Uterus (tissue), 2 donors: ENCODE measurements around the gene QSOX1.

Source experiments
- POLR2A ChIP-seq, 2 donors: fragments of 450-650 bp; IDR thresholded peaks; one replicate each; pipeline ENCODE4 v1.6.1; 2016; ENCODE audit warnings: antibody characterized with exemption in 2 of 2, mild to moderate bottlenecking in 1 of 2, moderate library complexity in 1 of 2
- TF ChIP-seq, protein P1 (sequence below), 4 experiments: fragments of 200-600 bp in 2 of 4; fragments of 450-650 bp in 2 of 4; sonication (generic) in 2 of 4; IDR thresholded peaks; one replicate each; pipeline ENCODE4 v1.5.1; 2016 to 2019; ENCODE audit warnings: antibody characterized with exemption in 4 of 4, mild to moderate bottlenecking in 2 of 4, moderate library complexity in 1 of 4

DNA sequence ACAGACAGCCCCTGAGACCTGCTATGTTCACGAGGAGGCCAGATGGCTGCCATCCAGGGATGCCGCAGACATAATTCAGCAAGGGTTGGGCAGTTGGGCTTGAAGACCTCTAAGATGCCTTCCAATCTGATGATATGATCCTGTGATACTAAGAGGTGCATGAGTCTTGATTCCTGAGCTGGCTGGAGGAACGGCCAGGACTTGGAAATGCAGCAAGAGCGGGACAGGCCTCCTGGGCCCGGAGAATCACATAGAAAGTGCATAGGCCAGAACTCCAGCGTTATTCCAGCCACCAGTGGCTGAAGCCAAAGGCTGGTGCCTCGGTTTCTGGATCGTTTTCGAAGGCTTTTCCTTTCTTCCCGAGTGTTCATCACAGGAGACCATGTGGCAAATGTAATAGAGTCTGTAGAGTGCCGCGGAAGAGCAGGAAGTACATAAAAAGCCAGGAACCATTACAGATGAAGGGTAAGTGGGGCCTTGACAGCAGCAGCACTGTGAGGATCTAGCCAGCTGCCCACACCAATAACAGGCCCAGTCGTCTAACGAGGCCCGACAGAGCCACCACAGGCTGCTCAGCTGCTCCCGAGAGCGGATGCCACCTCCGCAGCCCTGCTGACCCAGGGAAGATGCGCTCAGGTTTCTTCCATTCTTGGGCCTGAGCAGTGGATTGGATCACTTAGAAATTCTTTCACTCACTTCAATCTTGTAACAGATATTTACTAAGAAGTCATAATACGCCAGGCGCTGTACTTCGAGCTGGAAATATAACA is 61.4 kb downstream of the QSOX1 start:
- TF ChIP-seq, protein P1, sequence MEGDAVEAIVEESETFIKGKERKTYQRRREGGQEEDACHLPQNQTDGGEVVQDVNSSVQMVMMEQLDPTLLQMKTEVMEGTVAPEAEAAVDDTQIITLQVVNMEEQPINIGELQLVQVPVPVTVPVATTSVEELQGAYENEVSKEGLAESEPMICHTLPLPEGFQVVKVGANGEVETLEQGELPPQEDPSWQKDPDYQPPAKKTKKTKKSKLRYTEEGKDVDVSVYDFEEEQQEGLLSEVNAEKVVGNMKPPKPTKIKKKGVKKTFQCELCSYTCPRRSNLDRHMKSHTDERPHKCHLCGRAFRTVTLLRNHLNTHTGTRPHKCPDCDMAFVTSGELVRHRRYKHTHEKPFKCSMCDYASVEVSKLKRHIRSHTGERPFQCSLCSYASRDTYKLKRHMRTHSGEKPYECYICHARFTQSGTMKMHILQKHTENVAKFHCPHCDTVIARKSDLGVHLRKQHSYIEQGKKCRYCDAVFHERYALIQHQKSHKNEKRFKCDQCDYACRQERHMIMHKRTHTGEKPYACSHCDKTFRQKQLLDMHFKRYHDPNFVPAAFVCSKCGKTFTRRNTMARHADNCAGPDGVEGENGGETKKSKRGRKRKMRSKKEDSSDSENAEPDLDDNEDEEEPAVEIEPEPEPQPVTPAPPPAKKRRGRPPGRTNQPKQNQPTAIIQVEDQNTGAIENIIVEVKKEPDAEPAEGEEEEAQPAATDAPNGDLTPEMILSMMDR (IDR thresholded peaks at IDR 0.05), result no peak
- no peak for TF ChIP-seq POLR2A (IDR thresholded peaks at IDR 0.05)
